Left ventricle myocardium superior (tissue), 1 donor: ENCODE results near the gene IL21R. TPM values are rescaled to one million over a fixed set of nuclear protein-coding genes. Genes with fewer than 3 reads are reported as not detected.
"Not testable (repeated sequence)": the region's sequence is repeated elsewhere in the genome, so short reads cannot be mapped to it uniquely, and the experiment has no call there.

Source experiments
- ATAC-seq: fragments of 200-7000 bp; cut with Tn5 transposase; one replicate; pipeline ENCODE4 v1.9.1; 2020; ENCODE audit warnings: mild to moderate bottlenecking, moderate library complexity
- DNase-seq: peaks from one replicate; pipeline ENCODE4 v3.0.0-alpha.2; 2020
- intact Hi-C: fragments of 100-400 bp; cut with micrococcal nuclease; formaldehyde crosslinking; loops from one replicate; pipeline ENCODE4 v1.11.0; 2022
- total RNA-seq: library from RNA; stranded (reverse); fragmentation: NEBNext Ultra II Directional; extraction: Animal tissue kit (Norgen Biotek cat#: 25700); gene quantifications from one replicate; pipeline ENCODE4 v1.2.1, GENCODE V29; 2021
- donor health status: DM: no; HTN: yes; CAD: no; lungs with severe emphysema.

IL21R gene
- total RNA-seq, 1 donor from 2014 or later, result 0.07 TPM

DNA sequence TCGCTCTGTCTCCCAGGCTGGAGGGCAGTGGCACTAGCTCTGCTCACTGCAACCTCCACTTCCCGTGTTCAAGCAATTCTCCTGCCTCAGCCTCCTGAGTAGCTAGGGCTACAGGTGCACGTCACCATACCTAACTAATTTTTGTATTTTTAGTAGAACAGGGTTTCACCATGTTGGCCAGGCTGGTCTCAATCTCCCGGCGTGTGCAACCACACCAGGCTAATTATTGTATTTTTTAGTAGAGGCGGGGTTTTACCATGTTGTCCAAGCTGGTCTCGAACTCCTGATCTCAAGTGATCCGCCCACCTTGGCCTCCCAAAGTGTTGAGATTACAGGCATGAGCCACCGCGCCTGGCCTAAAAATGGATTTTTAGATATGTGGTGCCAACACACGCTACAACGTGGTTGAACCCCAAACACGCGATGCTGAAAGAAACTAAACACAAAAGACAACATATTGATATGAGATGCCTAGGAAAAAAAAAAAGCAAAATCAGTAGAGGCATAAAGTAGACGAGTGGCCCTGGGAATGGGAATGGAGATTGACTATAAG lies 3.6 kb upstream of the IL21R start:
- DNase-seq, ATAC-seq: not testable (repeated sequence)
- intact Hi-C loops, result loop anchor here (10.0 kb wide), 1 partner anchor 1284 kb away; no protein-coding TSS in a partner anchor

DNA sequence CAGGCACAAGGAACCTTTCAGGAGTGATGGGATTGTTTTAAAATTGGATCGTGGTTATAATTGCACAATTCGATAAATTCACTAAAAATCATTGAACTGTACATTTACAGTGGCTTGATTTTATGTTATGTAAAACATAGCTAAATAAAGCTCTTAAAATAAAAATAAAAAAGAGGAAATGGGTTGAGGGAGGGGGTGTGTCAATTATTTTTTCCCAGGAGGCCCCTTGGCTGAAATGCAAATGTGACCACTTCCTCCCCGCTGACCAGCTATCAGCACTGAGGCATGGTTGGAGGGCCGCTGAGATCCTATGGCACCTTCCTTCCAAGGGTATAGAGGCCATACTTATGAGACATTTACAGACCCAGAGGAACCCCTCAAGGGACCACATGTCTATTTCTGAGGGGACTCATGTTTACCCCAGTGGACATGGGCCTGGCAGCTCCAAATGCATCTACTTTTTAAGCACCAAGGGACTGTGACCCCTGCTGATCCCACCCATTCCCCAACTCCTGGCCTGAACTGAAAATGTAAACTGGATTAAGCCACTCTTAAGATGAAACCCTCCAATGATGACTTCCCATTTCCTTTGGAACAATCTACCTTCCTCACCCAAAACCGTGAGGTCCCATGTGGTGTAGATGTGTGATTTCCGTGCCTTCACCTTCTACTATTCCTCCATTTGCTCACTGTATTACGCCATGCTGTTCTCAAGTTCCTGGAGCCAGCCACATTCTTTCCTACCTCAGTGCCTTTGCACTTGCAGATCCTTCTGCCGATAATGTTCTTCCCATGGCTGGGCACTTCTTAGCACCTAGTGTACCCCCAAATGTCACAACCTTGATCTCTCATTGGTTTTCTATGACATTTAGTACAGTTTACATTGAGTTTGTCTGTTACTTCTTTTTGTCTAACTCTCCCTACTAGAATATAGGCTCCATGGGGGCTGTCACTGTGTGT lies 2.8 kb upstream of the IL21R start:
- intact Hi-C loops, result loop anchor here (10.0 kb wide), 1 partner anchor 1284 kb away; no protein-coding TSS in a partner anchor
- ATAC-seq (no peak), DNase-seq (no peak)

DNA sequence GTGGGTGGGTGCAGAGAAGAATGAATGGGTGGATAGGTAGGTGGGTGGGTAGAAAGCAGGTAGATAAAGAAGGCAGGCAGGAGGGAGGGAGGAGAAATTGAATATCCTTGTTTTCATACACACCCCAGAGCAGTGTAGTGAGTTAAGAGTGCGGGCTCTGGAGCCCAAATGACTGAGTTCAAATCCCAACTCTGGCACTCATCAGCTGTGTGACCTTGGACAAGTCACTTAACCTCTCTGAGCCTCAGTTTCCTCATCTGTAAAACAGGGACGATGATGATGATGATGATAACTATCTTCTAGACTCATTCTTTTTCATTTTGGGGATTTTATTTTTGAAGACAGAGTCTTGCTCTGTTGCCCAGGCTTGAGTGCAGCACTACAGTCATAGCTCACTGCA lies 2.0 kb upstream of the IL21R start:
- intact Hi-C loops, result loop anchor here (10.0 kb wide), 1 partner anchor 1285 kb away; no protein-coding TSS in a partner anchor
- DNase-seq (no peak), ATAC-seq (no peak)

DNA sequence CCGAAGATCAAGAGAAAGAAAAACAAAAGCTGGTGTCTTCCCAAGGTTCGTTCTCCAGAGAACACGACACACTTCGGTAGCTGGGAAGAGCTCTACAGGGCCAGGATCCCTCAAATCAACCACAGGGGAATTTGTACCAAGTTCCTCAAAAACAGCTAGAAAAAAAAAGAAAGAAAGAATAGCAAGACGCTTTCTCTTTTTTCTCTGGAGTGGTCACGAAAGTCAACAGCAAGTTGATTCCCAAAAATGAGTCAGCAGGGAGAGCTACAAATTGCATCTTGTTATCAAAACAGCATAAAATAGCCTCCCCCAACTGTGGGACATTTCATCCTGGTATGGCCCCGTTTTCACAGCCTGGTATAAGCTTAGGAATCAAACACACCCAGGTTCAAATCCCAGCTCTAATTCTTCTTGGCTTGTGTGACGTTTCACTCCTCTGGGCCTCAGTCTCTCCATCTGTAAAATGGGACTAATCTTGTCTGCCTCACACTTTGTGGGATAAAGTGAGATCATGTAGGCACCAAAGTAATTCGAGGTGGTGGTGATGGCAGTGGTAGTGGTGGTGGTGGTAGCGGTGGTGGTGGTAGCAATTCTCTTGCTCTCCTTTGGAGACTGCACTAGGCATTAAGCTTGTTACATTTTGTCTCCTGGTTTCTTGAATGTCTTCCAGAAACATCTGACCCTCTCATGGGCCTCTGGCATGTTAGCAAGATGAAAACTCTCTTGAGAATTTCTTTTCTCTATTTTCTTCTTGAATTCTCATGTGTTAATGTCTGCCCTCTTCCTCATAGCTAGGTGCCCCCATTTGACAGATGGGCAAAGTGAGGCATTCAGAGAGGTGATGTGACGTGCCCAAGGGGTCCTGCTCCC lies 988 bp upstream of the IL21R start:
- no peak for DNase-seq
- intact Hi-C loops, result no loop called here
- ATAC-seq, result no peak

DNA sequence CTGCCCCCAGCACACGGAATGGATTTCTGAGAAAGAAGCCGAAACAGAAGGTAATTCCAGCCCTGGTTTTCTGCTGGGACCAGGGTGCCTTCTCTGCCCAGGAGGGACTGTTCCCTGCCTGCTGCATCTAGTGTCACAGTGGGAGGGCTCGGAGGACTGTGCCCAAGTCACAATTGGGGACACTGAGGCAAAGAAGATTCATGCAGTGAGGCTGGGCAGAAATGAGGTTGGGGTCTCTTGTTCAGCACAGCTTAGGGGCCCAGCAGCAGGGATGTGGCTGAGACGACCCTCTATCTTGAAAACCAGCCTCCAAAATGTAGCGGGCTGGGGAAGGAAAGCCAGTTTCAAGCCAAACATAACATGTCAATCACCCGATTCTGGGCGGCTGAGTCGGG lies 592 bp downstream of the IL21R start:
- no peak for ATAC-seq
- no peak for DNase-seq
- intact Hi-C loops, result no loop called here

DNA sequence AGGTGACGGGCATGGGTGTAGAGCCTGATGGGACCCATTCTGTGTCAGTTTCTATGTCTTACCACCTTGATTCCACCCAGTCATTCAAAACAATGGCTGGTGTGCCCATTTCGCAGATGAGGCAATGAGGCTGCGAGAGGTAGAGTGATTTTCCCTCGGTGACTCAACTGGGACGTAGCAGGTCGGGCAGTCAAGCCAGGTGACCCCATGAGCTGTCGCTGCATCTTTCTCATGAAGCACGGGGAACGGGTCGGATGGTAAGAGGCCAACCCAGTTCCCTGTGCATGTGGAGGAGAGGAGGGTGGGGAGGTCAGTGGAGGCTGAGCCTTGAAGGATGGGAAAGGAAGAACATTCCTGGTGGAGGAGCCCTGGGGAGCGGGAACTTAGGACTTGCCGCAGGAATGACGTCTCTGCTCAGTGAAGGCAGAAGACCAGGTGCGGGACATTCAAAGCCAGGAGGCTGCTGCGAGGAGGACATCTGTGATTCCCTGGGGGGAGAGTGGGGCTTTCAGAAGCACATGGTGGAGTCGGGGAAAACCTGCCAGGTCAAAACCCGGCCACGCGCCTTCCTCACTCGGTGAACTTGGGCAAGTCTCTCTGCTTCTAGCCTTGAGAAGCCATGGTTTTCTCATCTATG lies 1.1 kb downstream of the IL21R start:
- no peak for DNase-seq
- ATAC-seq, result no peak
- intact Hi-C loops, result no loop called here

DNA sequence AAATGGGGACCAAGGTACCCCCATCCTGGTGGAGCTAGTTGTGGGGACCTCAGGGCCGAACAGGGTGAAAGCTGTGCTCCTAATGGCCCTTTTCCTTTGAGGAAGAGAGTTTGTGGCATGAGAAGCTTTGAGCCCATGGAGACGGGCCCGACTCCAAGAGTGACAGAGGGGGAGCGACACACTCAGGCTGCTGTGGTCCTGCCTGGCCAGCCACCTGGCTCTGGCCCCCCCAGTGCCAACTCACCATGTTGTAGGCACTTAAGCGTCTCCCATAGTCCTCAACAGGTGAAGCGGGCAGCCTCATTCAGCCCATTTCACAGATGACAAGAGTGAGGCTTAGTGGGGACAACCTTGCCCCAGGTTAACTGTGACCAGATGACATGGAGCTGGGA lies 1.6 kb downstream of the IL21R start:
- DNase-seq (no peak), ATAC-seq (no peak)
- intact Hi-C loops, result no loop called here

DNA sequence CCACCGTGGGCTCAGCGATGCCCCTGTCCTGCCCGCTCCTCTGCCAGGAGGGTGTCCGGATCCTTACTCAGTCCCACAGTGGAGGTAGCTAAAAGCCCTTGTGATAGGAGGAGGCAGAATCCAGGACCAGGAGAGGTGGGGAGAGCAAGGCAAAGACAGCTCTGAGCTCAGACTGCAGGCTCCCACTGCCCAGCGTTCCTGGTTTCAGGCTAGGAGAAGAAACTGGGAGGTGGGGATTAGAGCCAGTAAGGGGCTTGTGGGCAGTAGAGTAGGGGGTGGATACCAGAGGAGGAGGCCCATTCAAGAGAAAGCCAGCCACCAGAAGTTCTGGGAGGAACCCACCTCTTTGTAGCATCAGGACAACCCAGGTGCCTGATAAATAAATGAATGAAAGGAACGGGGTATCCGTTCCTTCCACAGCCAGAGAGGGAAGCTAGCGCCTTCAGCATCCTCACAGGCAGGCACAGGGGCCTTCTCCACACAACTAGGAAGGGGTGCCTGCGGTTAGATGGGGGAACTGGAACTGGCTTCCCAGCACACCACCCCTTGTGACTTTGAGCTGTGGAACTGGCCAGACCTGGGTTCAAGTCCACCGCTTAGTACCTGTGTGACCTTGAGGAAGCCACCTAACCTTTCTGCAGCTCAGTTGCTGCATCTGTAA lies 2.3 kb downstream of the IL21R start:
- DNase-seq (no peak), ATAC-seq (no peak)
- intact Hi-C loops, result no loop called here

DNA sequence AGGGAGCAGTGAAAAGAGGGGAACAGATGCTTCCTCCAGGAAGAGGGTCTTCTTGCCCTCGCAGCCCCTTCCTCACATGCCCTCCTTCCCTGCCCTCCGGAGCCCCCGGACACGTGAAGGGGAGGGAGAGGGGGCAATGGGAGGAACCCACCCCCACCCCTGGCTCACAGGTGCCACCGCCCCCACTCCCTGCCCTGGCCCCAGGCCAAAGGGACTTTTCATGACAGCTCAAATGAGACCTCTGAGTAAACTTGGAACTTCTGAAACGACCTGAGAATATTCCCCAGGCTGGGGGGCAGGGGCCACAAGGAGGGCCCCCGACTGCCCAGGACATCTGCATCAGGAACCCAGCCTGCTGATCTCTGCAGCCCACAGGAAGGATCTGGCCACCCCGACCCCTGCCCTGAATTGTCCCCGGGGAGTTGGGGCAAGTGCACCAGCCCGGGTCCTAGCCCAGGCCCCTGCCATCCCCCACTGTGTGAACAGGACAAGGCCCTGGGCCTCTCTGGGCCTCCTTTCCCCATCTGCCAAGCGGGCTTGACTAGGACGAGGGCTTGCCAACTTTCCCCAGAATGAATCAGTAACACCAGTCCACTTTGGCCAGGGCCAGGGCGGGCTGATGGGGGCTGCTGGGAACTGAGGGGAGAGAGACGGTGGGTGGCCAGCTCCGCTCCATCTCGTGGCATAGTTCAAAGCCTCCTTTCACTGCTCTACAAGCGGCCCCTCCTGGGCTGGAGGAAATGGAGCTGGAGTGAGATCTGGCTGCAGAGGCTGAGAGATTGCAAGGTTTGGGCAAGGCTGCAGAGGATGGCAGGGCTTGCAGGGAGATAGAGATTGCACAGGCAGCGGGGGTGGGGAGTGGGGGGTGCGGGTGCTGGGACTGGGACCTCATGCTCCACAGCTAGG lies 3.8 kb downstream of the IL21R start:
- intact Hi-C loops, result no loop called here
- DNase-seq (no peak), ATAC-seq (no peak)

DNA sequence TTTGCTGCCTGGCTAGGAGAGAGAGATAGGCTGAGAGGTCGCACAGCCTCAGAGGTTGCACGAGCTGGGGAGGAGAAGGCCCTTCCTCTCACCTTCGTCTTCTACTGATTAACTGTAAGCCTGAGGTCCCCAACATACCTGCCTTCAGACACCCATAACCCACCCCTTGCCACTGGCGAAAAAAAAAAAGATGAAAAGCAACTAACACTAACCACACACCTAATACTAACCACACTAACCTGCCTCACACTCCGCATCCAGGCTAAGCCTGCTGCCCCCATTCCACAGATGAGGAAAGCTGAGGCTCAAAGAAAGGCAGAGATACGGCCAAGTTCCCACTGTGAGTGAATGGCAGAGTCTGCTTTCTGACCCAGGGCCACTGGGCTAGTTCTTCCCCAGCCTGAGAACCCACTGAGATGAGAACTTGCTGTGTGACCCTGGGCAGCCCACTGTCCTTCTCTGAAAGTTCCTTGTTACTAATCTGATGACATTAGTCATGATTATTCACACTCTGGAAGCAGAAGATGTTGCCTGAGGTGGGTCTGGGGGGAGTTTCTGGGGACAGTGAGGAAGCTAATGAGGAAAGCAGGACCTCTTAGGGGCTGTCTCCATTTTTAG lies 4.6 kb downstream of the IL21R start:
- ATAC-seq, result no peak
- intact Hi-C loops, result no loop called here
- DNase-seq, result no peak

DNA sequence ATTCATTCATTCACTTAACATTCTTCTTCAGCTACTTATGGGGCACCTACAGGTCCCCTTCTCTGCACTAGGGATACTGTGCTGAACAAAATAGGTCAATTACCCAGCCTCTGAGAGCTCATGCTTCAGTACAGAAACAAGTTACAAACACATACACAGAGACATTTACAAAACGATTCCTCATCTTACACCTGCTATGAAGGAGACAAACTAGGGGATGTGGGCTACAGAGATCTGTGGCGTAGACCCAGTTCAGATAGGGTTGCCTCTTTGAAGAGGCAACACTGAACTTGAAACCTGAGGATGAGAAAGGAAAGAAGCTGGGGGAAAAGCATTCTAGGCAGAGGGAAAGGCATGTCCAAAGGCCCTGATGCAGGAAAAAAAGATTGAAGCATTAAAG lies 5.2 kb downstream of the IL21R start:
- DNase-seq (no peak), ATAC-seq (no peak)
- intact Hi-C loops, result no loop called here

DNA sequence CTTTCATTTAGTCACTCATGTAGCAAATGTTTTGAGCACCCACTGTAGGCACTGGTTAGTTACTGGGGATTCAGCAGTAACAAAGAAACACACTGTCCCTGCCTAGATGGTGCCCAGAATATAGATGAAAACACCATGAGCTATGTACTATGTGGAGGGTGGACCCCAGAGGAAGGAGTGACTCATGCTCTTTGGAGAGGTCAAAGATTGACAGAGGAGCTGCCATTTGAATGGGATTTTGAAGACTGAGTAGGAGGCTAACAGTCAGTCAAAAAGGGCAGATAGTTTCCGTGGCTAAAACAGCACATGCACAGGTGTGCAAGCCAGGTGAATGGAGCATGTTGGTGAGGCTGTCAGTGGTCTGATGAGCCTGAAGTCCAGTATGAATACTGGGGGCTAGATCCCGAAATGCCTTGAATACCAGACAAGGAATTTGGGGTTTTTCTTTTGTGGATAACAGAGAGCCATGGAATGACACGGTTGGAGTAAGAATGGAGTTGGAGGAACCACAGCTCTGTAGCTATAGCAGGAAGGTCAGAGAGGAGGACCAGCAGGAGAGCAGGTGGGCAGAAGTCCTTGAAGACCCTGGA lies 6.1 kb downstream of the IL21R start:
- intact Hi-C loops, result no loop called here

DNA sequence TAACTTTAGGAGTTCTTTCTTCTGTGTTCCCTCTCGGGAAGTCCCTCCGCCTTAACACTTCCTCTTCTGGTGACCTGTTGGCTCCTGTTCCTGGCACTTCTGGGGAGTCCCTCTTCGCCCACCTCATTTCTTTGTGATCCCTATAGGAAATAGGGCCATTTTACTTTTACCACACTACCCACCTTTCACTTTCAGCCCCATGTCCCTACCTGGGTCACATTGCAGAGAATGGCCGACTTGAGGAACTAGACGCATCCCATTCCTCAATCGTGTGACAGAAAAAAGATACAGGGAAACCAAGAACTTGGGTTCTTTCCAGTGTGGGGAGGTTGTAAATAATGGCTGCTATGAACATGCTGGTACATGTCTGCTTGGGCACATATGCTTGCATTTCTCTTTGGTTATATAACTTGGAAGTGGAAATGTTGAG lies 6.6 kb downstream of the IL21R start:
- ATAC-seq (no peak), DNase-seq (no peak)
- intact Hi-C loops, result no loop called here

More for the DNA sequence above, 6.1 kb downstream of the IL21R start:
- DNase-seq (no peak), ATAC-seq (no peak)

DNA sequence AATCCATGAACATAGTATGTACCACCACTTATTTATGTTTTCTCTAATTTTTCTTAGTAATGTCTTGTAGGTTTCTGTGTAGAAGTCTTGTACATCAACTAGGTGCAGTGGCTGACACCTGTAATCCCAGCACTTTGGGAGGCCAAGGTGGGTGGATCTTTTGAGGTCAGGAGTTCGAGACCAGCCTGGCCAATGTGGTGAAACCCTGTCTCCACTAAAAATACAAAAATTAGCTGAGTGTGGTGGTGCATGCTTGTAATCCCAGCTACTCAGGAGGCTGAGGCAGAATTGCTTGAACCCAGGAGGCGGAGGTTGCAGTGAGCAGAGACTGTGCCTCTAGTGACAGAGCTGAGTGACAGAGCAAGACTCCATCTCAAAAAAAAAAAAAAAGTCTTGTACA lies 8.0 kb downstream of the IL21R start:
- DNase-seq, ATAC-seq, intact Hi-C loops: not testable (repeated sequence)

DNA sequence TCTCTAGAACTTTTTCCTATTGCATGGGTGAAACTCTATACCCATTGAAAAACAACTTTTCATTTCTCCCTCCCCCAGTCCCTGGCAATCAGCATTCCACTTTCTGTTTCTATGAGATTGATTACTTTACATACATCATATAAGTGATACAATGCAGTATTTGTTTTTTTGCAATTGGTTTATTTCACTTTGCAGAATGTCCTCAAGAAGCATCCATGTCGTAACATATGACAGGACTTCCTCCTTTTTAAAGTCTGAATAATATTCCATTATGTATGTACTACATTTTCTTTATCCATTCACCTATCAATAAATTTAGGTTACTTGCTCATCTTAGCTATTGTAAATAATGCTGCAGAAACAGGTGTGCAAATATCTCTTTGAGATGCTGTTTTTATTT lies 8.8 kb downstream of the IL21R start:
- ATAC-seq (no peak), DNase-seq (no peak)
- intact Hi-C loops, result no loop called here

DNA sequence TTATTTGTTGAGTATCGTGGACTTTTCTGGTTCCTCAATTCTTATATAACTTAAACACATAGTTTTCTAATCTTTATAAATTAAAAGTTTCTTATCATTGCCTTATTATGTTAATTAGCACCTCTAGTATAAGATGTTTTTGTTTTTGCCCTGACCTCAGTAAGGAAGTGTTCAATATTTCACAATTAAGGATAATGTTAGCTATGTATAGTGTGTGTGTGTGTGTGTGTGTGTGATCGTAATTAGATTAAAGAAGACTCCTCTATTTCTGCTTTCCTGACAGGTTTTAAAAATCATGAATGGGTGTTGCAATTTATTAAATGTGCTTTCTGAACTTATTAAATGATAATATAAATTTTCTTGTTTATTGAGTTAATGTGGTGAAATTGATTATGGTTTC lies 12.0 kb downstream of the IL21R start:
- intact Hi-C loops, result no loop called here
- DNase-seq, result no peak
- ATAC-seq, result no peak
